H1 (cell line): Measurements from ENCODE around the gene HMCN2. TPM values are rescaled to one million over a fixed set of nuclear protein-coding genes. Genes with fewer than 3 reads are reported as not detected.

Experiments
- BACH1 ChIP-seq: IDR thresholded peaks from 2 replicates; pipeline ENCODE4 v1.6.1; 2012; ENCODE audit warnings: low read length, improper control_type of control experiment
- CBX8 ChIP-seq: fragments of 300-800, 300-1000 bp; sonication (generic); IDR thresholded peaks from 2 replicates; pipeline ENCODE4 v1.7.1; 2016; ENCODE audit warnings: low read depth, low read length, borderline replicate concordance
- CHD2 ChIP-seq: IDR thresholded peaks from 2 replicates; pipeline ENCODE4 v1.6.1; 2012; ENCODE audit warnings: low read length, improper control_type of control experiment
- RAD21 ChIP-seq, 2 experiments: IDR thresholded peaks in 1 of 2; conservative IDR thresholded peaks in 1 of 2; 2 replicates each; pipeline ENCODE4 v1.6.1; 2011; ENCODE audit warnings: low read depth in 2 of 2, low read length in 2 of 2, improper control_type of control experiment in 1 of 2, inconsistent platforms in 1 of 2, mild to moderate bottlenecking in 1 of 2, moderate library complexity in 1 of 2
- SP2 ChIP-seq: IDR thresholded peaks from 2 replicates; pipeline ENCODE4 v1.6.1; 2012; ENCODE audit warnings: mild to moderate bottlenecking, low read length, inconsistent platforms
- polyA plus RNA-seq, 7 experiments: library from polyadenylated mRNA; depleted of rRNA in 3 of 7; stranded (reverse) in 5 of 7; unstranded in 2 of 7; fragments of >200 nt in 5 of 7; fragments of 200-250 nt in 2 of 7; gene quantifications; 1 replicate in 5 of 7; 2 replicates in 1 of 7; 4 replicates in 1 of 7; pipeline versions ENCODE4 v1.2.1 to v1.2.3, GENCODE V29; 2011 to 2013; ENCODE audit warnings: missing spikeins in 2 of 7, mixed read lengths in 2 of 7
- total RNA-seq: library from RNA; stranded (reverse); fragmentation: NEBNext Ultra II Directional; extraction: Animal tissue kit (Norgen Biotek cat#: 25700); gene quantifications from 2 replicates; pipeline ENCODE4 v1.2.1, GENCODE V29; 2021
- TF ChIP-seq, protein P1 (sequence below): fragments of 300-600 bp; sonication (generic); IDR thresholded peaks from 2 replicates; pipeline ENCODE4 v1.7.1; 2012; ENCODE audit warnings: low read length, moderate library complexity, mild to moderate bottlenecking, inconsistent platforms; ENCODE audit not compliant: insufficient replicate concordance
- TF ChIP-seq, protein P2 (sequence below): IDR thresholded peaks from 2 replicates; pipeline ENCODE4 v1.6.1; 2012; ENCODE audit warnings: inconsistent platforms
- TF ChIP-seq, protein P3 (sequence below): IDR thresholded peaks from 2 replicates; pipeline ENCODE4 v1.6.1; 2012; ENCODE audit warnings: inconsistent platforms

The HMCN2 gene
- total and polyA plus RNA-seq, 2 of the 8 experiments (the other 6 are each of a cell fraction or from before 2014, with no cell fraction given) = 5.0 to 9.1 TPM

DNA sequence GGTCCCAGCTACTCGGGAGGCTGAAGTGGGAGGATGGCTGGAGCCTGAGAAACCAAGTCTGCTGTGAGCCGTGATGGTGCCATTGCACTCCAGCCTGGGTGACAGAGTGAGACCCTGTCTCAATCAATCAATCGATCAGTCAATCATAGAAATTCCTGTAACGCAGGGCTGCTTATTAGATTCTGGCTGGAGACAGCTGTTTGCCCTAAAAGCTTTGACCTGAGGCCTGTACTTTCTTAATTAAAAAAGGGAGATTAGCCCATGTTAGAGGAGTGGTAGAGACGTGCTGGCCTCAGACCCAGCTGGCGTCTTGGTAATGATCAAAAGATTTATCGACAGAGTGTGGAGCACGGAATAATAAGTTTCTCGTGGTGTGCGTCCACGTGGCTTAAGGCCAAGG lies 40.5 kb upstream of the HMCN2 start (continued):
- TF ChIP-seq, protein P1, sequence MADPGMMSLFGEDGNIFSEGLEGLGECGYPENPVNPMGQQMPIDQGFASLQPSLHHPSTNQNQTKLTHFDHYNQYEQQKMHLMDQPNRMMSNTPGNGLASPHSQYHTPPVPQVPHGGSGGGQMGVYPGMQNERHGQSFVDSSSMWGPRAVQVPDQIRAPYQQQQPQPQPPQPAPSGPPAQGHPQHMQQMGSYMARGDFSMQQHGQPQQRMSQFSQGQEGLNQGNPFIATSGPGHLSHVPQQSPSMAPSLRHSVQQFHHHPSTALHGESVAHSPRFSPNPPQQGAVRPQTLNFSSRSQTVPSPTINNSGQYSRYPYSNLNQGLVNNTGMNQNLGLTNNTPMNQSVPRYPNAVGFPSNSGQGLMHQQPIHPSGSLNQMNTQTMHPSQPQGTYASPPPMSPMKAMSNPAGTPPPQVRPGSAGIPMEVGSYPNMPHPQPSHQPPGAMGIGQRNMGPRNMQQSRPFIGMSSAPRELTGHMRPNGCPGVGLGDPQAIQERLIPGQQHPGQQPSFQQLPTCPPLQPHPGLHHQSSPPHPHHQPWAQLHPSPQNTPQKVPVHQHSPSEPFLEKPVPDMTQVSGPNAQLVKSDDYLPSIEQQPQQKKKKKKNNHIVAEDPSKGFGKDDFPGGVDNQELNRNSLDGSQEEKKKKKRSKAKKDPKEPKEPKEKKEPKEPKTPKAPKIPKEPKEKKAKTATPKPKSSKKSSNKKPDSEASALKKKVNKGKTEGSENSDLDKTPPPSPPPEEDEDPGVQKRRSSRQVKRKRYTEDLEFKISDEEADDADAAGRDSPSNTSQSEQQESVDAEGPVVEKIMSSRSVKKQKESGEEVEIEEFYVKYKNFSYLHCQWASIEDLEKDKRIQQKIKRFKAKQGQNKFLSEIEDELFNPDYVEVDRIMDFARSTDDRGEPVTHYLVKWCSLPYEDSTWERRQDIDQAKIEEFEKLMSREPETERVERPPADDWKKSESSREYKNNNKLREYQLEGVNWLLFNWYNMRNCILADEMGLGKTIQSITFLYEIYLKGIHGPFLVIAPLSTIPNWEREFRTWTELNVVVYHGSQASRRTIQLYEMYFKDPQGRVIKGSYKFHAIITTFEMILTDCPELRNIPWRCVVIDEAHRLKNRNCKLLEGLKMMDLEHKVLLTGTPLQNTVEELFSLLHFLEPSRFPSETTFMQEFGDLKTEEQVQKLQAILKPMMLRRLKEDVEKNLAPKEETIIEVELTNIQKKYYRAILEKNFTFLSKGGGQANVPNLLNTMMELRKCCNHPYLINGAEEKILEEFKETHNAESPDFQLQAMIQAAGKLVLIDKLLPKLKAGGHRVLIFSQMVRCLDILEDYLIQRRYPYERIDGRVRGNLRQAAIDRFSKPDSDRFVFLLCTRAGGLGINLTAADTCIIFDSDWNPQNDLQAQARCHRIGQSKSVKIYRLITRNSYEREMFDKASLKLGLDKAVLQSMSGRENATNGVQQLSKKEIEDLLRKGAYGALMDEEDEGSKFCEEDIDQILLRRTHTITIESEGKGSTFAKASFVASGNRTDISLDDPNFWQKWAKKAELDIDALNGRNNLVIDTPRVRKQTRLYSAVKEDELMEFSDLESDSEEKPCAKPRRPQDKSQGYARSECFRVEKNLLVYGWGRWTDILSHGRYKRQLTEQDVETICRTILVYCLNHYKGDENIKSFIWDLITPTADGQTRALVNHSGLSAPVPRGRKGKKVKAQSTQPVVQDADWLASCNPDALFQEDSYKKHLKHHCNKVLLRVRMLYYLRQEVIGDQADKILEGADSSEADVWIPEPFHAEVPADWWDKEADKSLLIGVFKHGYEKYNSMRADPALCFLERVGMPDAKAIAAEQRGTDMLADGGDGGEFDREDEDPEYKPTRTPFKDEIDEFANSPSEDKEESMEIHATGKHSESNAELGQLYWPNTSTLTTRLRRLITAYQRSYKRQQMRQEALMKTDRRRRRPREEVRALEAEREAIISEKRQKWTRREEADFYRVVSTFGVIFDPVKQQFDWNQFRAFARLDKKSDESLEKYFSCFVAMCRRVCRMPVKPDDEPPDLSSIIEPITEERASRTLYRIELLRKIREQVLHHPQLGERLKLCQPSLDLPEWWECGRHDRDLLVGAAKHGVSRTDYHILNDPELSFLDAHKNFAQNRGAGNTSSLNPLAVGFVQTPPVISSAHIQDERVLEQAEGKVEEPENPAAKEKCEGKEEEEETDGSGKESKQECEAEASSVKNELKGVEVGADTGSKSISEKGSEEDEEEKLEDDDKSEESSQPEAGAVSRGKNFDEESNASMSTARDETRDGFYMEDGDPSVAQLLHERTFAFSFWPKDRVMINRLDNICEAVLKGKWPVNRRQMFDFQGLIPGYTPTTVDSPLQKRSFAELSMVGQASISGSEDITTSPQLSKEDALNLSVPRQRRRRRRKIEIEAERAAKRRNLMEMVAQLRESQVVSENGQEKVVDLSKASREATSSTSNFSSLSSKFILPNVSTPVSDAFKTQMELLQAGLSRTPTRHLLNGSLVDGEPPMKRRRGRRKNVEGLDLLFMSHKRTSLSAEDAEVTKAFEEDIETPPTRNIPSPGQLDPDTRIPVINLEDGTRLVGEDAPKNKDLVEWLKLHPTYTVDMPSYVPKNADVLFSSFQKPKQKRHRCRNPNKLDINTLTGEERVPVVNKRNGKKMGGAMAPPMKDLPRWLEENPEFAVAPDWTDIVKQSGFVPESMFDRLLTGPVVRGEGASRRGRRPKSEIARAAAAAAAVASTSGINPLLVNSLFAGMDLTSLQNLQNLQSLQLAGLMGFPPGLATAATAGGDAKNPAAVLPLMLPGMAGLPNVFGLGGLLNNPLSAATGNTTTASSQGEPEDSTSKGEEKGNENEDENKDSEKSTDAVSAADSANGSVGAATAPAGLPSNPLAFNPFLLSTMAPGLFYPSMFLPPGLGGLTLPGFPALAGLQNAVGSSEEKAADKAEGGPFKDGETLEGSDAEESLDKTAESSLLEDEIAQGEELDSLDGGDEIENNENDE = no peak
- TF ChIP-seq CBX8 (no peak), RAD21 (IDR thresholded peaks at IDR 0.05 in 1 of 2, conservative IDR thresholded peaks at IDR 0.05 in 1 of 2; ENCODE audit: low read depth in 2 of 2, low read length in 2 of 2) (no peak), SP2 (no peak), CHD2 (no peak), BACH1 (no peak)
- TF ChIP-seq, protein P2, sequence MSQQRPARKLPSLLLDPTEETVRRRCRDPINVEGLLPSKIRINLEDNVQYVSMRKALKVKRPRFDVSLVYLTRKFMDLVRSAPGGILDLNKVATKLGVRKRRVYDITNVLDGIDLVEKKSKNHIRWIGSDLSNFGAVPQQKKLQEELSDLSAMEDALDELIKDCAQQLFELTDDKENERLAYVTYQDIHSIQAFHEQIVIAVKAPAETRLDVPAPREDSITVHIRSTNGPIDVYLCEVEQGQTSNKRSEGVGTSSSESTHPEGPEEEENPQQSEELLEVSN = no peak
- TF ChIP-seq, protein P3, sequence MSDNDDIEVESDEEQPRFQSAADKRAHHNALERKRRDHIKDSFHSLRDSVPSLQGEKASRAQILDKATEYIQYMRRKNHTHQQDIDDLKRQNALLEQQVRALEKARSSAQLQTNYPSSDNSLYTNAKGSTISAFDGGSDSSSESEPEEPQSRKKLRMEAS = no peak
